SK-N-SH (cell line): ENCODE results near the gene CACNA2D3. TPM values are rescaled to one million over a fixed set of nuclear protein-coding genes. Genes with fewer than 3 reads are reported as not detected.

Experiments used
- CTCF ChIA-PET: fragments of 300-600, 350-600 bp; formaldehyde crosslinking; extraction: SDS; loops from one replicate; lab custom pipeline; 2021; lab: Yijun Ruan, JAX
- POLR2A ChIA-PET: fragments of 350-600 bp; sonication (Branson Sonifier 250); formaldehyde crosslinking; extraction: SDS; loops from one replicate; lab custom pipeline; 2020; ENCODE audit warnings: antibody characterized with exemption, inconsistent platforms; lab: Yijun Ruan, JAX
- DNase-seq: peaks from one replicate; pipeline ENCODE4 v3.0.0; 2012
- H2AFZ ChIP-seq: fragments of 200-600 bp; sonication (generic); 2 replicates; pipeline ENCODE4 v1.8.1; 2016; ENCODE audit warnings: antibody characterized with exemption, mild to moderate bottlenecking, low read depth
- H3F3A ChIP-seq: fragments of 200-600 bp; sonication (generic); replicated peaks from 2 replicates; pipeline ENCODE3; 2016; ENCODE audit warnings: antibody characterized with exemption, mild to moderate bottlenecking; ENCODE audit not compliant: insufficient read depth
- H3K27ac ChIP-seq, 2 experiments: fragments of 200-500 bp in 1 of 2; fragments of 200-600 bp in 1 of 2; sonication (Bioruptor generic) in 1 of 2; sonication (generic), shearing (Covaris generic) in 1 of 2; 2 replicates each; pipeline versions ENCODE4 v1.5.1 to v1.6.1; 2014 to 2016; ENCODE audit warnings: low read depth in 2 of 2, inconsistent platforms in 1 of 2, low read length in 1 of 2, mild to moderate bottlenecking in 1 of 2, mixed read lengths in 1 of 2
- H3K27me3 ChIP-seq: fragments of 200-600 bp; sonication (generic), shearing (Covaris generic); 2 replicates; pipeline ENCODE4 v1.6.1; 2016; ENCODE audit warnings: mixed run types; ENCODE audit not compliant: insufficient read depth
- H3K36me3 ChIP-seq, 2 experiments: fragments of 200-500 bp in 1 of 2; fragments of 200-600 bp in 1 of 2; sonication (Bioruptor generic) in 1 of 2; sonication (generic) in 1 of 2; replicated peaks in 1 of 2; 2 replicates each; pipeline versions ENCODE3 to v1.5.1; 2014 to 2016; ENCODE audit warnings: low read length in 1 of 2, mild to moderate bottlenecking in 1 of 2; ENCODE audit not compliant: insufficient read depth in 2 of 2, control insufficient read depth in 1 of 2
- H3K4me1 ChIP-seq, 2 experiments: fragments of 200-500 bp in 1 of 2; fragments of 200-600 bp in 1 of 2; sonication (Bioruptor generic) in 1 of 2; sonication (generic), shearing (Covaris generic) in 1 of 2; 2 replicates each; pipeline versions ENCODE4 v1.5.1 to v1.6.1; 2014 to 2016; ENCODE audit warnings: low read depth in 1 of 2, low read length in 1 of 2, mixed run types in 1 of 2; ENCODE audit not compliant: insufficient read depth in 2 of 2, control insufficient read depth in 1 of 2
- H3K4me2 ChIP-seq: fragments of 200-600 bp; sonication (generic), shearing (Covaris generic); 2 replicates; pipeline ENCODE4 v1.6.1; 2017; ENCODE audit warnings: mixed run types
- H3K4me3 ChIP-seq, 2 experiments: fragments of 200-500 bp in 1 of 2; fragments of 200-600 bp in 1 of 2; sonication (Bioruptor generic) in 1 of 2; sonication (generic), shearing (Covaris generic) in 1 of 2; 2 replicates each; pipeline versions ENCODE4 v1.5.1 to v1.8.1; 2014 to 2016; ENCODE audit warnings: low read depth in 2 of 2, inconsistent platforms in 1 of 2, low read length in 1 of 2, mild to moderate bottlenecking in 1 of 2, mixed read lengths in 1 of 2, moderate library complexity in 1 of 2
- H3K79me2 ChIP-seq: fragments of 200-600 bp; sonication (generic); 2 replicates; pipeline ENCODE4 v1.8.1; 2017; ENCODE audit warnings: mild to moderate bottlenecking; ENCODE audit not compliant: insufficient read depth
- H3K9ac ChIP-seq: fragments of 200-600 bp; sonication (generic); 2 replicates; pipeline ENCODE4 v1.6.1; 2017; ENCODE audit warnings: mixed run types
- H3K9me2 ChIP-seq: fragments of 200-600 bp; sonication (generic); 2 replicates; pipeline ENCODE4 v1.6.1; 2017; ENCODE audit warnings: mixed run types
- H3K9me3 ChIP-seq: fragments of 200-600 bp; sonication (generic); 2 replicates; pipeline ENCODE4 v1.6.1; 2017; ENCODE audit warnings: mixed run types, mild to moderate bottlenecking, moderate library complexity
- H4K20me1 ChIP-seq: fragments of 200-600 bp; sonication (generic); 2 replicates; pipeline ENCODE4 v1.6.1; 2017; ENCODE audit warnings: mild to moderate bottlenecking, mixed run types; ENCODE audit not compliant: insufficient read depth
- CHD2 ChIP-seq: fragments of 150-350 bp; IDR thresholded peaks from 2 replicates; pipeline ENCODE4 v1.6.1; 2018; ENCODE audit warnings: low read length; ENCODE audit not compliant: partially characterized antibody
- CTCF ChIP-seq: fragments of 200-600 bp; sonication (generic); IDR thresholded peaks from 2 replicates; pipeline ENCODE4 v1.6.1; 2017; ENCODE audit warnings: antibody characterized with exemption, mild to moderate bottlenecking, moderate library complexity
- EP300 ChIP-seq, 2 experiments: IDR thresholded peaks; 2 replicates each; pipeline versions ENCODE4 v1.4.0 to v1.6.1; 2012; ENCODE audit warnings: borderline replicate concordance in 1 of 2, low read depth in 1 of 2, low read length in 1 of 2
- FOSL2 ChIP-seq: IDR thresholded peaks from 2 replicates; pipeline ENCODE4 v1.4.0; 2012; ENCODE audit warnings: low read depth, mild to moderate bottlenecking, moderate library complexity, borderline replicate concordance
- GABPA ChIP-seq: IDR thresholded peaks from 2 replicates; pipeline ENCODE4 v1.4.0; 2012; ENCODE audit warnings: low read depth, mild to moderate bottlenecking
- GATA2 ChIP-seq: sonication (generic); formaldehyde crosslinking; IDR thresholded peaks from 2 replicates; pipeline ENCODE4 v1.5.0; 2020; ENCODE audit warnings: mild to moderate bottlenecking, missing genetic modification reagents
- POLR2AphosphoS5 ChIP-seq: IDR thresholded peaks from 2 replicates; pipeline ENCODE4 v1.6.1; 2012; ENCODE audit warnings: low read depth, low read length
- RAD21 ChIP-seq: IDR thresholded peaks from 2 replicates; pipeline ENCODE4 v1.6.1; 2012; ENCODE audit warnings: mild to moderate bottlenecking, low read length
- RCOR1 ChIP-seq: fragments of 150-350 bp; IDR thresholded peaks from 2 replicates; pipeline ENCODE4 v1.6.1; 2017; ENCODE audit warnings: antibody characterized with exemption, low read length
- TEAD4 ChIP-seq: IDR thresholded peaks from 2 replicates; pipeline ENCODE4 v1.4.0; 2012; ENCODE audit warnings: mild to moderate bottlenecking, borderline replicate concordance; ENCODE audit not compliant: insufficient read depth
- YY1 ChIP-seq: IDR thresholded peaks from 2 replicates; pipeline ENCODE4 v1.4.0; 2012; ENCODE audit warnings: low read depth, mild to moderate bottlenecking
- WGBS: methylation state at CpG from one replicate; pipeline ENCODE4 v1.1.6; 2017; ENCODE audit warnings: low lambda C conversion rate; 5-methylcytosine and 5-hydroxymethylcytosine counted together
- polyA plus RNA-seq, 3 experiments: library from polyadenylated mRNA; depleted of rRNA; stranded (reverse); fragments of >200 nt; gene quantifications; 2 replicates each; pipeline ENCODE4 v1.2.3, GENCODE V29; 2012
- TF ChIP-seq, protein P1 (sequence below): IDR thresholded peaks from 2 replicates; pipeline ENCODE4 v1.6.1; 2012; ENCODE audit warnings: mild to moderate bottlenecking, low read depth, low read length, moderate library complexity
- TF ChIP-seq, protein P2 (sequence below): IDR thresholded peaks from 2 replicates; pipeline ENCODE4 v1.4.0; 2012; ENCODE audit warnings: low read depth, borderline replicate concordance

CACNA2D3 gene
- polyA plus RNA-seq, 1 of the 3 experiments (the other 2 are of a cell fraction), result 0.15 TPM

DNA sequence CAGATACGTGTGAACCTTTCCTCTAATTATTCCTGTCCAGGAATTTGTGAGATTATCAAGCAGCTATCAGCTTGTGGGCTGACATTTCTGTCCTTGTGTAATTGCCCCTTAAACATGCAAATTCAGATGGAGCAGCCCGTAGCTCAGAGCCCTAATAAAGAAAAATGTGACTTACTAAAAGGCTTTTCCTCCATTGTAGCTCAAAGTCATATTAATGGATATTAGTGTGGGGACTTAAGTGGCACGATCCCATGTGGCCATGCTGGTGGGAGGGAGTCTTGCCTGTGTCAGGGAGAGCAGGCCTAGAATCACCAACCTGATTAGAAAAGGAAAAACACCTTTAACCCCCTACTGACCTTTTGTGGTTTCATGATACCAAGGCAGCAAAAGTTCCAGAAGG lies 406.3 kb downstream of the CACNA2D3 start:
- H3F3A ChIP-seq, result no peaks in the 10 kb centered on the region
- peaks cover 17% of the 10 kb centered on the region; the same call in 1 of the 2 replicates for H3K9me3 ChIP-seq
- DNase-seq, result no peak
- no peak overlapping the region for H2AFZ ChIP-seq
- H3K4me3 ChIP-seq, result no peak overlapping the region
- H3K4me1 ChIP-seq, result no peaks in the 10 kb centered on the region
- POLR2A ChIA-PET, result no interaction called here
- H3K9me2 ChIP-seq, result no peaks in the 10 kb centered on the region
- no peak overlapping the region for H3K27ac ChIP-seq
- TF ChIP-seq, protein P1, sequence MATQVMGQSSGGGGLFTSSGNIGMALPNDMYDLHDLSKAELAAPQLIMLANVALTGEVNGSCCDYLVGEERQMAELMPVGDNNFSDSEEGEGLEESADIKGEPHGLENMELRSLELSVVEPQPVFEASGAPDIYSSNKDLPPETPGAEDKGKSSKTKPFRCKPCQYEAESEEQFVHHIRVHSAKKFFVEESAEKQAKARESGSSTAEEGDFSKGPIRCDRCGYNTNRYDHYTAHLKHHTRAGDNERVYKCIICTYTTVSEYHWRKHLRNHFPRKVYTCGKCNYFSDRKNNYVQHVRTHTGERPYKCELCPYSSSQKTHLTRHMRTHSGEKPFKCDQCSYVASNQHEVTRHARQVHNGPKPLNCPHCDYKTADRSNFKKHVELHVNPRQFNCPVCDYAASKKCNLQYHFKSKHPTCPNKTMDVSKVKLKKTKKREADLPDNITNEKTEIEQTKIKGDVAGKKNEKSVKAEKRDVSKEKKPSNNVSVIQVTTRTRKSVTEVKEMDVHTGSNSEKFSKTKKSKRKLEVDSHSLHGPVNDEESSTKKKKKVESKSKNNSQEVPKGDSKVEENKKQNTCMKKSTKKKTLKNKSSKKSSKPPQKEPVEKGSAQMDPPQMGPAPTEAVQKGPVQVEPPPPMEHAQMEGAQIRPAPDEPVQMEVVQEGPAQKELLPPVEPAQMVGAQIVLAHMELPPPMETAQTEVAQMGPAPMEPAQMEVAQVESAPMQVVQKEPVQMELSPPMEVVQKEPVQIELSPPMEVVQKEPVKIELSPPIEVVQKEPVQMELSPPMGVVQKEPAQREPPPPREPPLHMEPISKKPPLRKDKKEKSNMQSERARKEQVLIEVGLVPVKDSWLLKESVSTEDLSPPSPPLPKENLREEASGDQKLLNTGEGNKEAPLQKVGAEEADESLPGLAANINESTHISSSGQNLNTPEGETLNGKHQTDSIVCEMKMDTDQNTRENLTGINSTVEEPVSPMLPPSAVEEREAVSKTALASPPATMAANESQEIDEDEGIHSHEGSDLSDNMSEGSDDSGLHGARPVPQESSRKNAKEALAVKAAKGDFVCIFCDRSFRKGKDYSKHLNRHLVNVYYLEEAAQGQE, result no peak
- no peak for TF ChIP-seq POLR2AphosphoS5
- no peak for TF ChIP-seq RCOR1
- TF ChIP-seq CHD2, result no peak
- no peak for TF ChIP-seq RAD21
- no peak for TF ChIP-seq FOSL2
- TF ChIP-seq YY1, result no peak
- TF ChIP-seq, protein P2, sequence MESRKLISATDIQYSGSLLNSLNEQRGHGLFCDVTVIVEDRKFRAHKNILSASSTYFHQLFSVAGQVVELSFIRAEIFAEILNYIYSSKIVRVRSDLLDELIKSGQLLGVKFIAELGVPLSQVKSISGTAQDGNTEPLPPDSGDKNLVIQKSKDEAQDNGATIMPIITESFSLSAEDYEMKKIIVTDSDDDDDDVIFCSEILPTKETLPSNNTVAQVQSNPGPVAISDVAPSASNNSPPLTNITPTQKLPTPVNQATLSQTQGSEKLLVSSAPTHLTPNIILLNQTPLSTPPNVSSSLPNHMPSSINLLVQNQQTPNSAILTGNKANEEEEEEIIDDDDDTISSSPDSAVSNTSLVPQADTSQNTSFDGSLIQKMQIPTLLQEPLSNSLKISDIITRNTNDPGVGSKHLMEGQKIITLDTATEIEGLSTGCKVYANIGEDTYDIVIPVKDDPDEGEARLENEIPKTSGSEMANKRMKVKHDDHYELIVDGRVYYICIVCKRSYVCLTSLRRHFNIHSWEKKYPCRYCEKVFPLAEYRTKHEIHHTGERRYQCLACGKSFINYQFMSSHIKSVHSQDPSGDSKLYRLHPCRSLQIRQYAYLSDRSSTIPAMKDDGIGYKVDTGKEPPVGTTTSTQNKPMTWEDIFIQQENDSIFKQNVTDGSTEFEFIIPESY, result no peak
- H3K36me3 ChIP-seq, result no peaks in the 10 kb centered on the region
- H3K9ac ChIP-seq, result no peak overlapping the region
- CTCF ChIA-PET, result interaction anchor here (0.6 to 2.2 kb wide), 2 partner anchors 10 to 267 kb away, joined by 3 to 9 read pairs; no protein-coding TSS in a partner anchor
- WGBS, result 11% methylated on average over 3 of the region's 3 CpGs
- no peaks in the 10 kb centered on the region for H4K20me1 ChIP-seq
- no peak overlapping the region for H3K4me2 ChIP-seq
- no peaks in the 10 kb centered on the region for H3K79me2 ChIP-seq
- no peaks in the 10 kb centered on the region for H3K27me3 ChIP-seq

DNA sequence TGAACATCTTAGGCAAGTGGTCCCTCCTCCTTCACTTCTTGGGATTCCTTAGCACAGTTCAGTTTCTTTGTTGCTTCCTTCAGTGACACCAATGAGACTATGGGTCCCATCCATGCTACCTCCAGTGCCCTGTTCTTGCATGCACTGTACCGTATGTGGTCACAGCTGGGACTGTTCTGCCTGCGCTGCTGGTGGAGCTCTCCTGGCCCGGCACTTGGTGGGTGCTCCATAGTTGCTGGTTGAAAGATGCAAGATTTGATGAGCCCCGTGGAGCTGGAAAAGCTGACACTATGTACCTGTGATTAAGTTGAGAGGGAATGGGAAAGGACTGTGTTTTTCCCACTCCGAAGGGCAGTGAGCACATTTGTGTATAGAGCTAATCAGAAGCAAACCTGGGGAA lies 407.7 kb downstream of the CACNA2D3 start:
- no peak overlapping the region for H3K27ac ChIP-seq
- H3K9ac ChIP-seq, result no peak overlapping the region
- POLR2A ChIA-PET, result no interaction called here
- H3K36me3 ChIP-seq, result no peaks in the 10 kb centered on the region
- CTCF ChIA-PET, result interaction anchor here (2.2 kb wide), 1 partner anchor 8 kb away, joined by 9 read pairs; no protein-coding TSS in a partner anchor
- H3F3A ChIP-seq, result no peaks in the 10 kb centered on the region
- H4K20me1 ChIP-seq, result no peaks in the 10 kb centered on the region
- DNase-seq, result no peak
- 0 out of 2 replicates have a peak, but pooled peaks cover 12% of the 10 kb centered on the region for H3K9me3 ChIP-seq
- no peaks in the 10 kb centered on the region for H3K4me1 ChIP-seq
- H3K79me2 ChIP-seq, result no peaks in the 10 kb centered on the region
- no peaks in the 10 kb centered on the region for H3K9me2 ChIP-seq
- WGBS, result 27% methylated on average over 4 of the region's 5 CpGs
- no peak overlapping the region for H3K4me3 ChIP-seq
- H3K27me3 ChIP-seq, result no peaks in the 10 kb centered on the region
- TF ChIP-seq GATA2 (CRISPR knock-in tag), result no peak
- TF ChIP-seq GABPA, result no peak
- TF ChIP-seq CTCF, result no peak
- no peak for TF ChIP-seq TEAD4
- TF ChIP-seq EP300 (IDR thresholded peaks at IDR 0.05; ENCODE audit: borderline replicate concordance in 1 of 2, low read depth in 1 of 2, low read length in 1 of 2), result no peak
- TF ChIP-seq, protein P1, result no peak
- no peak overlapping the region for H2AFZ ChIP-seq
- H3K4me2 ChIP-seq, result no peak overlapping the region
